Mesendoderm (in vitro differentiated cells): ENCODE measurements around the gene TRPM8.

Source experiments
- DNase-seq: peaks from one replicate; pipeline ENCODE4 v3.0.0; 2013
- H2AK5ac ChIP-seq: 2 replicates; pipeline ENCODE4 v1.6.1; 2013; ENCODE audit warnings: low read length, inconsistent platforms
- H2BK120ac ChIP-seq: 2 replicates; pipeline ENCODE4 v1.6.1; 2013; ENCODE audit warnings: low read depth, mild to moderate bottlenecking, low read length, moderate library complexity, mixed read lengths
- H2BK15ac ChIP-seq: replicated peaks from 2 replicates; pipeline ENCODE4 v1.6.1; 2013; ENCODE audit warnings: low read depth, mild to moderate bottlenecking, moderate library complexity
- H2BK5ac ChIP-seq: 2 replicates; pipeline ENCODE4 v1.6.1; 2013; ENCODE audit warnings: low read length, inconsistent platforms
- H3K18ac ChIP-seq: 2 replicates; pipeline ENCODE4 v1.6.1; 2013; ENCODE audit warnings: mild to moderate bottlenecking, low read length, mixed read lengths
- H3K23ac ChIP-seq: one replicate; pipeline ENCODE4 v1.6.1; 2013; ENCODE audit warnings: low read length
- H3K27ac ChIP-seq: 2 replicates; pipeline ENCODE4 v1.5.1; 2013; ENCODE audit warnings: low read depth, mild to moderate bottlenecking, inconsistent platforms, low read length, moderate library complexity
- H3K27me3 ChIP-seq: 2 replicates; pipeline ENCODE4 v1.6.1; 2013; ENCODE audit warnings: low read length, control low read depth, mild to moderate bottlenecking, inconsistent platforms; ENCODE audit not compliant: insufficient read depth, poor library complexity
- H3K36me3 ChIP-seq: 2 replicates; pipeline ENCODE4 v1.6.1; 2013; ENCODE audit warnings: low read length, inconsistent platforms; ENCODE audit not compliant: control insufficient read depth, insufficient read depth
- H3K4ac ChIP-seq: one replicate; pipeline ENCODE4 v1.6.1; 2013; ENCODE audit warnings: low read depth, mild to moderate bottlenecking, low read length, moderate library complexity
- H3K4me1 ChIP-seq: 2 replicates; pipeline ENCODE4 v1.6.1; 2013; ENCODE audit warnings: low read depth, low read length, inconsistent platforms; ENCODE audit not compliant: control insufficient read depth
- H3K4me2 ChIP-seq: 2 replicates; pipeline ENCODE4 v1.6.1; 2013; ENCODE audit warnings: low read length
- H3K4me3 ChIP-seq: 2 replicates; pipeline ENCODE4 v1.5.1; 2013; ENCODE audit warnings: mild to moderate bottlenecking, low read length
- H3K56ac ChIP-seq: one replicate; pipeline ENCODE4 v1.6.1; 2013; ENCODE audit warnings: low read length
- H3K79me1 ChIP-seq: 2 replicates; pipeline ENCODE4 v1.6.1; 2013; ENCODE audit warnings: low read length, inconsistent platforms
- H3K79me2 ChIP-seq: 2 replicates; pipeline ENCODE4 v1.6.1; 2013; ENCODE audit warnings: mild to moderate bottlenecking, low read length; ENCODE audit not compliant: control insufficient read depth, insufficient read depth
- H3K9ac ChIP-seq: 2 replicates; pipeline ENCODE4 v1.6.1; 2013; ENCODE audit warnings: low read length, inconsistent platforms
- H4K5ac ChIP-seq: one replicate; pipeline ENCODE4 v1.6.1; 2013; ENCODE audit warnings: low read length
- H4K8ac ChIP-seq: one replicate; pipeline ENCODE4 v1.6.1; 2013; ENCODE audit warnings: low read depth, mild to moderate bottlenecking, control low read depth, low read length, moderate library complexity
- WGBS: extraction: QIAGEN DNeasy Blood & Tissue Kit; methylation state at CpG from one replicate; pipeline ENCODE4 v1.1.7; 2013; ENCODE audit warnings: low lambda C conversion rate, missing lambda C conversion rate; ENCODE audit not compliant: insufficient coverage; ENCODE audit errors: extremely low coverage; 5-methylcytosine and 5-hydroxymethylcytosine counted together

TRPM8 gene

GRCh38 chr2:234029150-234029733 lies 112.1 kb downstream of the TRPM8 start:
- no peaks in the 10 kb centered on the region for H3K27me3 ChIP-seq
- no peak overlapping the region for H3K4ac ChIP-seq
- no CpG with 5 or more reads among the region's 4 CpGs for WGBS
- H3K4me2 ChIP-seq = no peak overlapping the region
- no peak overlapping the region for H3K56ac ChIP-seq
- H3K36me3 ChIP-seq = no peaks in the 10 kb centered on the region
- no peaks in the 10 kb centered on the region for H3K4me1 ChIP-seq
- no peak overlapping the region for H4K8ac ChIP-seq
- no peak overlapping the region for H3K23ac ChIP-seq
- H2AK5ac ChIP-seq = no peak overlapping the region
- H2BK5ac ChIP-seq = no peak overlapping the region
- no peak overlapping the region for H3K18ac ChIP-seq
- H2BK15ac ChIP-seq = no peak overlapping the region
- DNase-seq = no peak
- no peaks in the 10 kb centered on the region for H3K79me2 ChIP-seq
- no peak overlapping the region for H3K27ac ChIP-seq
- no peak overlapping the region for H3K9ac ChIP-seq
- H3K4me3 ChIP-seq = no peak overlapping the region
- no peaks in the 10 kb centered on the region for H3K79me1 ChIP-seq
- H4K5ac ChIP-seq = no peak overlapping the region
- no peak overlapping the region for H2BK120ac ChIP-seq

GRCh38 chr2:234031207-234031606 lies 114.0 kb downstream of the TRPM8 start:
- Histone ChIP-seq H3K56ac (no peak overlapping the region), H3K79me2 (no peaks in the 10 kb centered on the region), H2AK5ac (no peak overlapping the region), H3K4ac (no peak overlapping the region), H3K4me3 (no peak overlapping the region), H3K79me1 (no peaks in the 10 kb centered on the region), H4K5ac (no peak overlapping the region), H3K36me3 (no peaks in the 10 kb centered on the region), H3K23ac (no peak overlapping the region), H3K27ac (no peak overlapping the region), H4K8ac (no peak overlapping the region), H2BK5ac (no peak overlapping the region), H2BK120ac (no peak overlapping the region), H3K27me3 (no peaks in the 10 kb centered on the region), H3K4me2 (no peak overlapping the region), H3K9ac (no peak overlapping the region), H3K18ac (no peak overlapping the region), H3K4me1 (no peaks in the 10 kb centered on the region), H2BK15ac (no peak overlapping the region)
- no CpG with 5 or more reads among the region's 2 CpGs for WGBS
- no peak for DNase-seq

GRCh38 chr2:234032279-234032856 lies 115.2 kb downstream of the TRPM8 start:
- H3K27ac ChIP-seq = no peak overlapping the region
- H4K5ac ChIP-seq = no peak overlapping the region
- no peak overlapping the region for H2BK120ac ChIP-seq
- H3K56ac ChIP-seq = no peak overlapping the region
- no peak overlapping the region for H3K23ac ChIP-seq
- H3K4me3 ChIP-seq = no peak overlapping the region
- no peak for DNase-seq
- H3K79me2 ChIP-seq = no peaks in the 10 kb centered on the region
- no peaks in the 10 kb centered on the region for H3K27me3 ChIP-seq
- H4K8ac ChIP-seq = no peak overlapping the region
- no peak overlapping the region for H3K18ac ChIP-seq
- no peaks in the 10 kb centered on the region for H3K79me1 ChIP-seq
- no peaks in the 10 kb centered on the region for H3K4me1 ChIP-seq
- H3K9ac ChIP-seq = no peak overlapping the region
- H3K4me2 ChIP-seq = no peak overlapping the region
- no peak overlapping the region for H2BK5ac ChIP-seq
- H3K4ac ChIP-seq = no peak overlapping the region
- no peak overlapping the region for H2BK15ac ChIP-seq
- H3K36me3 ChIP-seq = no peaks in the 10 kb centered on the region
- H2AK5ac ChIP-seq = no peak overlapping the region
- no CpG with 5 or more reads among the region's 1 CpG for WGBS

GRCh38 chr2:234033174-234033573 lies 116.0 kb downstream of the TRPM8 start:
- H3K79me2 ChIP-seq = no peaks in the 10 kb centered on the region
- no peak overlapping the region for H3K4me2 ChIP-seq
- no peak for DNase-seq
- H3K9ac ChIP-seq = no peak overlapping the region
- H3K79me1 ChIP-seq = no peaks in the 10 kb centered on the region
- no peak overlapping the region for H2BK5ac ChIP-seq
- no CpG with 5 or more reads among the region's 3 CpGs for WGBS
- no peak overlapping the region for H4K8ac ChIP-seq
- no peak overlapping the region for H3K56ac ChIP-seq
- no peak overlapping the region for H2BK120ac ChIP-seq
- no peak overlapping the region for H2AK5ac ChIP-seq
- H3K4ac ChIP-seq = no peak overlapping the region
- no peak overlapping the region for H3K27ac ChIP-seq
- no peaks in the 10 kb centered on the region for H3K27me3 ChIP-seq
- no peak overlapping the region for H3K23ac ChIP-seq
- H3K18ac ChIP-seq = no peak overlapping the region
- H4K5ac ChIP-seq = no peak overlapping the region
- no peak overlapping the region for H2BK15ac ChIP-seq
- H3K36me3 ChIP-seq = no peaks in the 10 kb centered on the region
- H3K4me3 ChIP-seq = no peak overlapping the region
- no peaks in the 10 kb centered on the region for H3K4me1 ChIP-seq

DNA sequence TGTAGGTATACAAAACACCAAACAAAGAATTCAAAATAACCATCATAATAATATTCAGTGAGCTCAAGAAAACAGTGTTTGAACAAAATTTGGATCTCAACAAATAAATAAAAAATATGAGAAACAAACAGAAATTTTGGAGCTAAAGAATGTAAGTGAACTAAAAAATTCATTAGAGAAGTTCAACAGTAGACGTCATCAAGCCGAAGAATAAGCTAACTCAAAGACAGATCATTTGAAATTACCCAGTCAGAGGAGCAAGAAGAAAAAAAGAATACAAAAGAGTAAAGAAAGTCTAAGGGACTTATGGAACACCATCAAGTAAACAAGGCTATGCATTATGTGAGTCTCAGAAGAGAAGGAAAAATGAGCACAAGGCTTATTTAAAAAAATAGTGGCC lies 116.7 kb downstream of the TRPM8 start:
- Histone ChIP-seq H3K27me3 (no peaks in the 10 kb centered on the region), H2BK120ac (no peak overlapping the region), H3K4me3 (no peak overlapping the region), H3K79me2 (no peaks in the 10 kb centered on the region), H3K36me3 (no peaks in the 10 kb centered on the region), H3K27ac (no peak overlapping the region), H3K4ac (no peak overlapping the region), H3K4me1 (no peaks in the 10 kb centered on the region), H4K8ac (no peak overlapping the region), H4K5ac (no peak overlapping the region), H2BK5ac (no peak overlapping the region), H3K79me1 (no peaks in the 10 kb centered on the region), H3K9ac (no peak overlapping the region), H3K4me2 (no peak overlapping the region), H2BK15ac (no peak overlapping the region), H3K23ac (no peak overlapping the region), H2AK5ac (no peak overlapping the region), H3K56ac (no peak overlapping the region), H3K18ac (no peak overlapping the region)
- no CpG with 5 or more reads among the region's 2 CpGs for WGBS
- no peak for DNase-seq
